CD14-positive monocyte (primary cell): ENCODE results near the gene HOXC9. TPM values are rescaled to one million over a fixed set of nuclear protein-coding genes. Genes with fewer than 3 reads are reported as not detected.

Source experiments
- DNase-seq, 3 donors: peaks; one replicate each; pipeline ENCODE4 v3.0.0-alpha.2; 2011 to 2022
- H2AFZ ChIP-seq: 2 replicates; pipeline ENCODE4 v1.6.0; 2012; ENCODE audit warnings: mild to moderate bottlenecking, low read depth, low read length, inconsistent platforms; ENCODE audit not compliant: insufficient read depth, poor library complexity, severe bottlenecking
- H3K27ac ChIP-seq, 2 donors: 1 replicate in 1 of 2; 2 replicates in 1 of 2; pipeline ENCODE4 v1.5.1; 2012 to 2013; ENCODE audit warnings: low read length in 2 of 2, control low read depth in 1 of 2, inconsistent platforms in 1 of 2, low read depth in 1 of 2, mild to moderate bottlenecking in 1 of 2
- H3K27me3 ChIP-seq, 2 donors: one replicate each; pipeline versions ENCODE4 v1.6.0 to v1.6.1; 2011 to 2013; ENCODE audit warnings: low read length in 2 of 2; ENCODE audit not compliant: control insufficient read depth in 2 of 2, insufficient read depth in 2 of 2
- H3K36me3 ChIP-seq, 2 donors: replicated peaks in 1 of 2; 1 replicate in 1 of 2; 2 replicates in 1 of 2; pipeline versions ENCODE4 v1.5.1 to v1.6.1; 2012 to 2013; ENCODE audit warnings: low read length in 2 of 2, control low read depth in 1 of 2, inconsistent platforms in 1 of 2, mild to moderate bottlenecking in 1 of 2; ENCODE audit not compliant: insufficient read depth in 2 of 2, control insufficient read depth in 1 of 2
- H3K4me1 ChIP-seq, 2 donors: 1 replicate in 1 of 2; 2 replicates in 1 of 2; pipeline versions ENCODE4 v1.5.1 to v1.6.1; 2012 to 2013; ENCODE audit warnings: low read length in 2 of 2, control low read depth in 1 of 2, inconsistent platforms in 1 of 2, mild to moderate bottlenecking in 1 of 2, moderate library complexity in 1 of 2; ENCODE audit not compliant: insufficient read depth in 2 of 2, control insufficient read depth in 1 of 2
- H3K4me2 ChIP-seq: replicated peaks from 2 replicates; pipeline ENCODE3; 2012; ENCODE audit warnings: low read length, moderate library complexity, mild to moderate bottlenecking; ENCODE audit not compliant: poor library complexity, severe bottlenecking; ENCODE audit errors: extremely low read depth
- H3K4me3 ChIP-seq, 3 experiments: fragments of 200-600 bp in 1 of 3; sonication (generic) in 1 of 3; replicated peaks in 1 of 3; 1 replicate in 2 of 3; 2 replicates in 1 of 3; pipeline ENCODE4 v1.5.1; 2011 to 2013; ENCODE audit warnings: low read length in 3 of 3, mild to moderate bottlenecking in 3 of 3, control low read depth in 2 of 3, low read depth in 2 of 3, inconsistent platforms in 1 of 3, moderate library complexity in 1 of 3
- H3K79me2 ChIP-seq: 2 replicates; pipeline ENCODE4 v1.6.0; 2012; ENCODE audit warnings: mild to moderate bottlenecking, control low read depth, inconsistent platforms, low read length, moderate library complexity; ENCODE audit not compliant: insufficient read depth
- H3K9ac ChIP-seq: 2 replicates; pipeline ENCODE4 v1.6.0; 2017; ENCODE audit warnings: low read length, mild to moderate bottlenecking; ENCODE audit not compliant: insufficient read depth, poor library complexity, severe bottlenecking
- H3K9me3 ChIP-seq, 2 donors: replicated peaks in 1 of 2; 1 replicate in 1 of 2; 2 replicates in 1 of 2; pipeline versions ENCODE4 v1.5.1 to v1.6.1; 2012 to 2013; ENCODE audit warnings: low read length in 2 of 2, control low read depth in 1 of 2; ENCODE audit not compliant: control insufficient read depth in 1 of 2, insufficient read depth in 1 of 2
- H4K20me1 ChIP-seq: 2 replicates; pipeline ENCODE4 v1.6.0; 2012; ENCODE audit warnings: mild to moderate bottlenecking, low read length, control low read depth, moderate library complexity; ENCODE audit not compliant: insufficient read depth
- H3K27ac Mint-ChIP-seq, 7 donors: one replicate each; pipeline ENCODE4 v1.8.0; 2020; ENCODE audit warnings: mild to moderate bottlenecking in 7 of 7, mixed read lengths in 7 of 7, moderate library complexity in 6 of 7, inconsistent platforms in 2 of 7
- H3K27me3 Mint-ChIP-seq, 3 donors: one replicate each; pipeline ENCODE4 v1.8.0; 2021 to 2022; ENCODE audit warnings: low read depth in 3 of 3, mild to moderate bottlenecking in 3 of 3, mixed read lengths in 3 of 3, moderate library complexity in 3 of 3, inconsistent platforms in 1 of 3
- H3K36me3 Mint-ChIP-seq, 2 donors: one replicate each; pipeline ENCODE4 v1.8.0; 2020; ENCODE audit warnings: mixed read lengths in 2 of 2, inconsistent platforms in 1 of 2, mild to moderate bottlenecking in 1 of 2
- H3K4me1 Mint-ChIP-seq: one replicate; pipeline ENCODE4 v1.8.0; 2020; ENCODE audit warnings: mild to moderate bottlenecking, mixed read lengths
- H3K4me3 Mint-ChIP-seq, 2 donors: one replicate each; pipeline ENCODE4 v1.8.0; 2020; ENCODE audit warnings: mild to moderate bottlenecking in 2 of 2, mixed read lengths in 2 of 2, moderate library complexity in 1 of 2
- H3K9me3 Mint-ChIP-seq, 7 donors: one replicate each; pipeline ENCODE4 v1.8.0; 2020 to 2022; ENCODE audit warnings: mixed read lengths in 7 of 7, mild to moderate bottlenecking in 6 of 7, moderate library complexity in 6 of 7, inconsistent platforms in 2 of 7
- CTCF ChIP-seq: fragments of 200-600 bp; IDR thresholded peaks from one replicate; pipeline ENCODE4 v1.8.0; 2022; ENCODE audit warnings: antibody characterized with exemption, mild to moderate bottlenecking
- WGBS: methylation state at CpG from one replicate; pipeline ENCODE4 v1.1.5; 2013; ENCODE audit warnings: missing lambda C conversion rate; ENCODE audit not compliant: insufficient coverage; 5-methylcytosine and 5-hydroxymethylcytosine counted together
- intact Hi-C, 2 donors: fragments of 100-400 bp; cut with micrococcal nuclease; formaldehyde crosslinking; loops; one replicate each; pipeline versions ENCODE4 v1.15.0 to v1.15.1; 2023
- polyA plus RNA-seq, 3 donors: library from polyadenylated mRNA; depleted of rRNA in 1 of 3; unstranded in 2 of 3; stranded (reverse) in 1 of 3; fragments of 300-500 nt in 2 of 3; fragments of >200 nt in 1 of 3; fragmentation: Illumina TruSeq in 2 of 3; gene quantifications; 1 replicate in 2 of 3; 2 replicates in 1 of 3; pipeline ENCODE4 v1.2.3, GENCODE V29; 2012 to 2021

HOXC9 gene
- polyA plus RNA-seq, 3 donors: not detected

- Histone ChIP-seq H4K20me1 (no peaks in the 10 kb centered on the region), H3K4me3 (no peak overlapping the region), H2AFZ (no peak overlapping the region), H3K27me3 (peaks cover 92 to 99% of the 10 kb centered on the region in 2 donors), H3K9me3 (peaks cover 7 to 85% of the 10 kb centered on the region in 2 donors), H3K9ac (no peak overlapping the region), H3K4me1 (no peaks in the 10 kb centered on the region), H3K36me3 (no peaks in the 10 kb centered on the region), H3K4me2 (no peak overlapping the region), H3K27ac (no peak overlapping the region), H3K79me2 (no peaks in the 10 kb centered on the region)
- H3K4me1 Mint-ChIP-seq: peaks cover 14% of the 10 kb centered on the region
- intact Hi-C loops: no loop called here
- H3K36me3 Mint-ChIP-seq: peaks cover 2 to 17% of the 10 kb centered on the region in 2 donors
- peaks cover 2 to 56% (median 33%) of the 10 kb centered on the region in 7 donors for H3K9me3 Mint-ChIP-seq
- DNase-seq: no peak
- 4% methylated on average over 4 of the region's 10 CpGs for WGBS
- peak overlapping the region in 1 of 2 donors; percentile 87 for H3K4me3 Mint-ChIP-seq
- no peak for TF ChIP-seq CTCF
- H3K27me3 Mint-ChIP-seq: peaks cover 95 to 99% (median 95%) of the 10 kb centered on the region in 3 donors
- peak overlapping the region in 1 of 7 donors; percentile 9 for H3K27ac Mint-ChIP-seq
Measured at GRCh38 chr12:53955776-53956250, 44.1 kb upstream of the HOXC9 start.

- no peaks in the 10 kb centered on the region for H3K79me2 ChIP-seq
- no peaks in the 10 kb centered on the region for H4K20me1 ChIP-seq
- Mint-ChIP-seq H3K4me3 (peak overlapping the region in 1 of 2 donors; percentile 87), H3K4me1 (peaks cover 12% of the 10 kb centered on the region), H3K36me3 (peaks cover 2 to 17% of the 10 kb centered on the region in 2 donors), H3K27ac (no peak overlapping the region), H3K9me3 (peaks cover 2 to 60% (median 33%) of the 10 kb centered on the region in 7 donors), H3K27me3 (peaks cover 94 to 99% (median 96%) of the 10 kb centered on the region in 3 donors)
- H3K4me1 ChIP-seq: no peaks in the 10 kb centered on the region
- H2AFZ ChIP-seq: no peak overlapping the region
- H3K9ac ChIP-seq: no peak overlapping the region
- H3K9me3 ChIP-seq: peaks cover 7 to 83% of the 10 kb centered on the region in 2 donors
- peaks cover 93 to 99% of the 10 kb centered on the region in 2 donors for H3K27me3 ChIP-seq
- H3K27ac ChIP-seq: no peak overlapping the region
- WGBS: 10% methylated on average over 19 of the region's 25 CpGs
- no peak overlapping the region for H3K4me2 ChIP-seq
- no peaks in the 10 kb centered on the region for H3K36me3 ChIP-seq
- no peak overlapping the region for H3K4me3 ChIP-seq
- no peak for TF ChIP-seq CTCF
- DNase-seq: no peak
- intact Hi-C loops: no loop called here
Measured at GRCh38 chr12:53956251-53956887, 43.6 kb upstream of the HOXC9 start.
